ENCODE measurements around the gene DNAAF5.

Gene DNAAF5

DNA sequence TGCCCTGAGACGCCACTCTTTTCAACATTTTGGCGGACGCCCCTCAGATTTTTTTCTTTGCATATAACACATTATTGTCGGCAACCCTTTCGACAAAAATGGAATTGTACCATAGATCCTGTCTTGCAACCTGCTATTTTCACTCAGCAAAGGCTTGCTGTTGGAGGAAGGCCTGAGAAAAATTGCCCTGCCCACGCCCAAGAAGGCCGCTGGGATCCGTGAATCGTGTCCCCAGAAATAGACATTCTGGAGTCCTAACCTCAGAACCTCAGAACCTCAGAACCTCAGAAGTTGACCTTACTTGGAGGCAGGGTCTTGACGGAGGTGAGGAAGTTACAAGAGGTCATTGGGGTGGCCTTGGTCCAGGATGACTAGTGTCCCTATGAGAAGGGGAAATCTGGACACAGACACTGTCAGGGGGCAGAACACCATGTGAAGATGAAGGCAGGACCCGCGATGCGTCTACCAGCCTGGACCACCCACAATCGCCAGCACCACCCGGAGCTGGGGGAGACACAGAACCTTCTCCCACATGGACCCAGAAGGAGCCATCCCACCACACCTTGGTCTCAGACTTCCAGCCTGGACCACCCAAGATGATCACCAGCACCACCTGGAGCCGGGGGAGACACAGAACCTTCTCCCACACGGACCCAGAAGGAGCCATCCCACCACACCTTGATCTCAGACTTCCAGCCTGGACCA, 19.1 kb upstream of the DNAAF5 start:
- DNase-seq (ENCODE audit: low spot score) = no peak

DNA sequence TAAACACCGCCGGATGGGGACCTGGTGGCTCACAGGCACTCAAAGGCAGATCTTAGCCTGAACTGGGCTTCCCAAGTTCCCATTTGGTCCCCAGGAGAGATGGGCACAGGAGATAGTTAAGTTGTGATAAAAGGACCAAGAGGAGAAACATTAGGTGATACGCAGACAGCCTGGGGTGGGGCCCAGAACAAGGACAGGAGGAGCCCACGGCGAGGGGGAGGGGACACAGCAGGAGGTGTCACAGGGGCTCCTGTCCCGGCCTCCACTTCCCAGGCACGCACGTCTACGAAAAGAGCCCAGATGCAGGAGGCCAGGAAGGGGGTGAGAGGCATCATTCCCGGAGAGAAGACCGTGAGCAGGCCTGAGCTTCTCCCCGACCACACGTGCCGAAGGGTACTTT, 16.3 kb upstream of the DNAAF5 start:
- no peak for DNase-seq (ENCODE audit: low spot score)

DNA sequence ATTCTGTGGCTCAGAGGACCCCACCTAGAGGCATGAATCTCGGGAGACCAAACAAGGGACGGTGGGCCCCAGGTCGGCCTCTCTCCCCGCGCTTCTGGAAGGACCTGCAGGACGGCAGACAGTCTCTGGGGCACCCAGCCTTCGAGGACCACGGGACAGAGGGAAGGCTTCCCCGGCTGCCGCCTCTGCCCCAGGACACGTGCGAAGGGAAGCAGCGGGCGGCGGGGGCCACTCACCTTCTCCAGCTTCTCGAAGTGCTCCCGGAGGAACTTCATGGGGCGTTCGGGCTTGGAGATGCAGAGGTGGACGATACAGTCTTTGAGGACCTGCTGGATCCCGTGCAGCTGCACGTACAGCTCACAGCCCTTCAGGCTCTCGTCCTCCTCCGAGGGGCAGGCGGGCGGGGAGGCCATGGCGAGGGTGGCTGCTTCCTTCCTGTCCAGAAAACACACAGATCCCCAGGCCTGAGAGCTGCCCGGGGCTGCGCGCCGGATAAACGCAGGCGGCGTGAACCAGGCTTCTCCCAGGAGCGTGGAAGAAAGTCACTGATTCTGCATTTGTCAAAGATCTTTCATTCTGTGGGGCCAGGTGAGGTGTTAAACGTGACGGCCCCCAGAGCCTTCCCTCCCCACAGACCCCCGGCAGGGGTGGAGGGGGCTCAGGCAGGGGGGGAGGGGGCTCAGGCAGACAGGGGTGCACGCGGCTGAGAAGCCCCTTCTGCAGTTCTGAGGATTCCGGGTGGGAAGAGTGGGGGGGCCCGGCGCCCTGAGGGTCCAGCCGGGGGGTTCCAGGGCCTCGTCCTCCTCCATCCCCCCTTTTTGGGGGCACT, 15.2 kb upstream of the DNAAF5 start:
- DNase-seq (ENCODE audit: low spot score) = peak; percentile 44

DNA sequence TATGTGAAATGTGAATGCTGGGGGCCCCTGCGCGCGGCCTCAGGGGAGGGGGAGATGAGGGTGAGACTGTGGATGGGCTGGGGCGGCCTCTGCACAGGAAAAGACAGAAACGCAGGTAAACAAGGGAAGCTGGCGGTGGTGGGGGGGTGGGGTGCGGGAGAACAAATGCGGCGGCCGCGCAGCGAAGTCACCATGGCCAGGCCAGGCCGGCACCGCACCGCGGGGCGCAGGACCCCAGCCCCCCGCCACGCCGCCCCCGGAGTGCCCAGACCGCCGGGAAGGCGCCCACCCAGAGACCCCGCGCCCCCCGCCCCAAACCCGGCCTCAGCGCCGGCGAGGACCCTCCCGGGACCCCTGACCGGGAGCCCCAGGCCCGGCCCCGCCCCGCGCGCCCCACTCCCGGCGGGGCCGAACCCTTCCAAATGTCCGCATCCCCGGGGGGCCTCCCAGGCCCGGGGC, 14.5 kb upstream of the DNAAF5 start:
- no peak for DNase-seq (ENCODE audit: low spot score)

DNA sequence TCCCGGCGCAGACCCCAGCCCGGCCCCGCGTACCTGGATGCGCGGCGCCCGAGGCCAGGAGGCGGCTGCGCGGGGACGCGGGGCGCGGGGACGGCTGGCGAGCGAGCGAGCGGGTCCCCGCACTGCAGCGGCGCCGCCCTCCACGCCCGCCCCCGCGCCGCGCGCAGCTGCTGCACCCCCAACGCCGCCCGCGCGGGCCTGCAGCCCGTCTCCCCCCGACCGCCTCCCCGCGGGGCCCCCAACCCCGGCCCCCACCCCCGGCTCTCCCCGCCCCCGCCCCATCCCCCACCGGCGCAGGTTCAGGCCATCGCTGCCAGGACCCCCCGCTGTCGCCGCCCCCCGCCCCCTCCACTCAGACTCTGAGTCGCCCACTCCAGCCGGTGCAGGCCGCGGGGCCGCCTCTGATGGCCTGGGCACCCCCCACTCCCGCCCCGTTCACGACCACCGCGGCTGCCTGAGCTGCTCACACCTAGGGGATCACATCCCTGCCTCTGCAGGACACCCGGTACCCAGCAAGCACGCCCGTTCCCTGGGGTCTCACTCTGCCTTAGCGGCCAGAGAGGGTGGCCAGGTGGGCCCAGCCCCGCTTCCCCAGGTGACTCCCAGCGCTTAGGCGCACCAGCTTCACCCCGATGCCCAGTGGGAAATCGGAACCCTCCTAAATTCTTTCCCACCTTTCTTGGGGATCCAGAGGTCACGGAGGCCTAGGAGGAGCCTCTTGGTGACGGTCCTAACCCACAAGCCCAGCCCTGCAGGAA, 13.9 kb upstream of the DNAAF5 start:
- DNase-seq (ENCODE audit: low spot score) = no peak

DNA sequence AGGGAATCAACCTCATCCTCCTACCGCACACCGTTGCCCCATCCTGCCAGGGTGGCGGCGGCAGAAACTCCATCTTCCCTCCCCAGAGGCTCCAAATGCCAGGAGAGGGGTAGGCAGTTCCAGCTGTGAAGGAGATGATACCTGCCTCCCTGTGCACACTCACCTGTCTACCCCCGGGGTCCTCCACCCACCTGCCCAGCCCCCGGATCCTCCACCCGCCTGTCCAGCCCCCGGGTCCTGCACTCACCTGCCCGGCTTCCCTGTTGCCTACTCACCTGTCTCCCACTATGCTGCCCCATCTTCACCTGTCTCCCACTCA, 13.4 kb upstream of the DNAAF5 start:
- DNase-seq (ENCODE audit: low spot score) = no peak

DNA sequence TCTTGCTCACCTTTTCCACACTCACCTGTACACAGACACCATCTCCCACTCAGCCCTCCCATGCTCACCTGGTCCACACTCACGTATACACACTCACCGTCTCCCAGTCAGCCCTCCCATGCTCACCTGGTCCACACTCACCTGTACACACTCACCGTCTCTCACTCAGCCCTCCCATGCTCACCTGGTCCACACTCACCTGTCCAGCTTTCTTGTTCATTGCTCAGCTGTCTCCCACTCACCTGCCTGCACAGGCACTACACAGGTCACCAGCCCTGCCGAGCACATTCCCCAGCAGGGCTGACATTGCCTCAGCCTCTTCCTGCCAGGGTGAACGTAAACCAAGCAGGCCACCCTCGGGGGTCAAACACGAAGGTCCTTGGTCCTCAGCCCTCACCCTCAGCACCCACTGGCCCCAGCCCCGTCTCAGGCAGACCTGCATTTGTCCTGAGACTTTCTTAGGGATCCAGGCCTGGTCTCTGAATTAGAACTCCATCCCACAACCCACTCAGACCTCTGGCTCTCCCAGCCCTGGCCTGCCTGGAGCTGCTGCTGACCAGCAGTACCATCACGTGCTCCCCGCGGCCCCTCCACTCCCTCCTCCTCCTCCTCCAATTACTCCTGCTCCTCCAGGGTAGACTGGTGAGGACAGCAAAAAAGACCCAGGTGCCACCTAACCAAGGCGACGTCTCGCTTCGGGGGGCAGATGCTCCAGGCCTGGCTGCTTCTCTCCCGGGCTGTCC, 12.8 kb upstream of the DNAAF5 start:
- DNase-seq (ENCODE audit: low spot score) = no peak

DNA sequence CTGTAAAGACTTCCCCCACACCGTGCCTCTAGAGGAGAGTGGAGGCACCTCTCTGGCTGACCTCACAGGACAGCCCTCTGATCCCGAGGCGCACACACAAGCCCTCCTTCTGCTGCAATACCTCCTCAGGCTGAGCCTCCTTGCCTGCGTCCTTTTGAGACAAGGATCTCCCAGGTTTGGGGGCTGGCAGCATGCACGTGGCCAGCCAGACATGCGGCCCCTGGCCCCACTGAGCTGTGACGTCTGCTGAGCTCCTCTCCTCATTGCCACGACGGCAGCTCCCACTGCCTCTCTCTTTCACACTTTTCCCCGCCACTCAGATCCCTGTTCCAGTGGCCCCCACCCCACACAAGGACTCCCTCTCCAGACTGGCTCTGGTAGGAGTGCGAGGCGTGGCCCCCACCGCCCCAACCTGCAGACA, 12.2 kb upstream of the DNAAF5 start:
- DNase-seq (ENCODE audit: low spot score) = no peak

DNA sequence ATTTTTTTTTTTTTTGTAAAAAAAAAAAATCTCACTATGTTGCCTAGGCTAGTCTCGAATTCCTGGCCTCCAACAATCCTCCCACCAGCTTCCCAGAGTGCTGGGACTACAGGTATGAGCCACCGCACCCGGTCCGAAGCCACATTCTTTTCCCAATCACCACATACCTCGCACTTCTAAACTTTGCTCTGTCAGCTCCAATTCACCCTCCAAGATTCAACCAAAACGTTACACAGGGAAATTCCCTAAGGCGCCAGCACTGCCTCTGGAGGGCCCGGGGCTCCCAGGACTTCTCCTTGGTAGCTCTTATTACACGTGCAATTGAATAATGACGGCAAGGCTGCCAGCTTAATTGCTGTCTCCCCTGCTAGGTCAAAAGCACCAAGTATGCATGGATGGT, 10.3 kb upstream of the DNAAF5 start:
- DNase-seq (ENCODE audit: low spot score) = no peak

DNA sequence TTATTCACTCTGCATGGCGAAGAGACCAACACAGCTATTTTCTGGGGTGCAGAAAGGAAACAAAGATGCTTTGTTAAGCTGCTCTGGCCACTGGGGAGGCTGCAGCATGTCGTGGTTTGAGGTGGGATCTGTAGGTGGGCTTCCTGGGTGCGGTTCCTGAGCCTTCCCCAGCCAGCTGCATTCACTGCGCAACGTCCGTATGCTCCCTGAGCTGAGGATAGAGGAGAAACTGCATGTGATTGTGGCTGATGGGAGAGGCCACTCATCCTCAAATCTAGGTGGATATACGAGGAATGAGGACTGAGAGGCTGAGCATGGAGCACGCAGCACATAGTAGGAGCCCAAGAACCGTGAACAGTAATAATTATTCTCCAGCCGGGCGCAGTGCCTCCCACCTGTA, 9.9 kb upstream of the DNAAF5 start:
- DNase-seq (ENCODE audit: low spot score) = no peak

DNA sequence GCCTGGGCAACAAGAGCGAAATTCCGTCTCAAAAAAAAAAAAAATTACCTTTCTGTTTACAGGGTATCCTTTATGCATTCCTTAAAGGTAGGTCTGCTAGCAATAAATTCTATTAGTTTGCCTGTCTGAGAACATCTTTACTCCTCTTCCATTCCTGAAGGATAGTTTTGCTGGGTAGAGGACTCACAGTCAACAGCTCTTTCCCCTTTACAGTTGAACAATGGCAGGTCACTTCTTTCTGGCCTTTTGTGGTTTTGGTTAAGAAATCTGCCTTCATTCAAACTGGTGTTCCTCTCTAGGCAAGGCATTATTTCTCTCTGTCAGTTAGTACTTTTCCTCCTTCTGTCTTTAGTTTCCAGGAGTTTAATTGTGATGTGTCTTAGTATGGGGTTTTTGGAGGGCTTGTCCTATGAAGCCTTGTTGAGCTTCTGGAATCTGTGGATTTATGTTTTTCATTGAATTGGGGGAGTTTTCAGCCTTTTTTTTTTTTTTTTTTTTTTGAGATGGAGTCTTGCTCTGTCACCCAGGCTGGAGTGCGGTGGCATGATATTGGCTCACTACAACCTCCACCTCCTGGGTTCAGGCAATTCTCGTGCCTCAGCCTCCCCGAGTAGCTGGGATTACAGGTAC, 4.8 kb upstream of the DNAAF5 start:
- no peak for DNase-seq (ENCODE audit: low spot score)

DNA sequence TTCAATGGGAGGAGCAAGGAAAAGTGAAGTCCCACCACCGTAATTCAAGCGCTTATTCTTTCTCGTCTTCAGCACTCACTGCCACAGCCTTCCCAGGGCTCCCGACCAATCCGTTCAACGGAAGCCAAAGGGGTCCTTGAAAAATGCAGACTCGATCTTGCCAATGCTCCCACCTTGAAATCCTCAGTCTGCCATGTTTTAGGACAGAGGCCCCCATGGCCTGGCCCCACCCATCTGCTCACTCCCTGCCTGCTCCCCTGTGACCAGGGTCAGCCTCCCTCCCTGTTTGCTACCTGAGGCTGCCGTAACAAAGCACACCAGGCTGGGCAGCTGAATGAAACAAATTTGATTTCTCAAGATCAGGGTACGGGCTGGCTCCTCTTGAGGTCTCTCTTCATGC, 3.0 kb upstream of the DNAAF5 start:
- no peak for DNase-seq (ENCODE audit: low spot score)

DNA sequence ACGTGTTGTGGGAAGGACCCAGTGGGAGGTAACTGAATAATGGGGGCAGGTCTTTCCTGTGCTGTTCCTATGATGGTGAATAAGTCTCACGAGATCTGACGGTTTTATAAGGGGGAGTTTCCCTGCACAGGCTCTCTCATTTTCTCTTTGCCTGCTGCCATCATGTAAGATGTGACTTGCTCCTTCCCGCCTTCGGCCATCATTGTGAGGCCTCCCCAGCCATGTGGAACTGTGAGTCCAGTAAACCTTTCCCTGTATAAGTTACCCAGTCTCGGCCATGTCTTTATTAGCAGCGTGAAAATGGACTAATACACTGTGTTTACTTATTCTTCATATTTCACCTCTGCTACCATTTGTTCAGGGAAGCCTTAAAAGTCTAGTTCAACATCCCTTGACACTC, 2.2 kb upstream of the DNAAF5 start:
- DNase-seq (ENCODE audit: low spot score) = no peak

DNA sequence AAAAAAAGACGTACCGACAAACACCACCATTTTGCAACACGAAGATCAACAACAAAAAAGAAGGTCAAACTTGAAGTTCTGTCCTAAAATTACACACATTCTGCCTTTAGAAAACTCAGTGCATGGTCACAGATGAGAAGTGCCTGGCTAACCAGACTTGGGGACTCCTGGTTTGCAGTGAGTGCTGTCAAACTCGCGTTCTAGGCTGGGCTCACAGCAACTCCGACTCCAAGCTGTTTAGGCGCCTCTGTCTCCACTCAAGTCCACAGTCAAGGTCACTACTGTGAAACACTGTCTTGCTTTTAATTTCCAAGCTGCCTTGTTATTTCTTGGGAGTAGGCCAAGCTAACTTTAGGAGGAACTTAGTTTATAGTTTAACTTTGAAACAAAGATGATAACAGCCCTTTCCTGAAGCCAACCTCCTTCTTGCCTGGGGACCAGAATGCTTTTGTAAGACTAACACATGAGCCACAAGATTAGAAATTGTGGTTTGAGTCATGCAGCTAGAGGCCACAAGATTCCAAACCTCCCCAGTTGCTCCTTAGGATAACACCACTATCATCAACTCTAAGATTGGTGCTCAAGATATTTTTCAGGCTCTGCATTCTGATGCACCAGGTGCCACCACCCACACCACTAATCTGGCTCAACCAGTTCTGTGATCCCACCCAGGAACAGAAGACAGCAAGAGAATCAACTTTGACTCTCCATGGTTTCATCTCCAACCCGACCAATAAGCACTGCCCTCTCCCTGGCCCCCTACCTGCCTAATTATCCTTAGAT, 1.1 kb upstream of the DNAAF5 start:
- DNase-seq (ENCODE audit: low spot score) = no peak

DNA sequence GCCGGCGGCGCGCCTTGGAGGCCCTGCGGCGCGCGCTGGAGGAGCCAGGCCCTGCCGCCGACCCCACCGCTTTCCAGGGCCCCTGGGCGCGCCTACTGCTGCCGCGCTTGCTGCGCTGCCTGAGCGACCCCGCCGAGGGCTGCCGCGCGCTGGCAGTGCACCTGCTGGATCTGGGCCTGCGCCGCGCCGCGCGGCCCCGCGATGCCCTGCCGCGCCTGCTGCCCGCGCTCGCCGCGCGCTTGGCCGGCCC, 280 bp downstream of the DNAAF5 start:
- DNase-seq (ENCODE audit: low spot score) = no peak

DNA sequence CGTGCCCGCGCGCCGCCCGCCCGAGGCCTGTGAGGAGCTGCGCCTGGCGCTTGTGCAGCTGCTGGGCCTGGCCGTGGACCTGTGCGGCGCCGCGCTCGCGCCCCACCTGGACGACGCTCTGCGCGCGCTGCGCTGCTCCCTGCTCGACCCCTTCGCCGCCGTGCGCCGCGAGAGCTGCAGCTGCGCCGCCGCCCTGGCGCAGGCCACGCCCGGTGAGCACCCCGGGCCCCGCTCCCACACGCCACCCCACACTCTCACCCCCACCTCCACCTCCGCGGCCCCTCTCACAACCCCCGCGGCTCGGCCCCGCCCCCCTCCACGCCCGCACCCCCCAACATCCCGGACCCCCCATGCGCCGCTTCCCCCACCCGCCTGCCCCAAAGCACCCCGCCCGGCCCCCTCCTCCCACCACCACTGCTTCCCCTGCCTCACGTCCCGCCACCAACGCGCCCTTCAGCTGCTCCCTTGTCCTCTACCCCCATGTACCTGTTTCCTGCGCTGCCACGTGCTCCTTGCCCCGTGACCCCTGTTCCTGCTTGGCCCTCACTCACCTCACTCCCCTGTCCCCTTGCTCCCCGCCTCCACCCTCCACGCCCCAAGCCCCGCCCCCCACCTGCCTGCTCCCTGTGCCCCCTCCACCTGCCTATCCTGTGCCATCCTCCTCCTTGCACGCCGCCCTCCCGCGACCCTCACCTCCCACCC, 756 bp downstream of the DNAAF5 start, which contains the start of gene PRKAR1B:
PRKAR1B (minus strand) TSS at position 178 of the 702 bp plus-strand sequence. CDS start 15,776 bp downstream, outside the sequence.
- DNase-seq (ENCODE audit: low spot score) = no peak

DNA sequence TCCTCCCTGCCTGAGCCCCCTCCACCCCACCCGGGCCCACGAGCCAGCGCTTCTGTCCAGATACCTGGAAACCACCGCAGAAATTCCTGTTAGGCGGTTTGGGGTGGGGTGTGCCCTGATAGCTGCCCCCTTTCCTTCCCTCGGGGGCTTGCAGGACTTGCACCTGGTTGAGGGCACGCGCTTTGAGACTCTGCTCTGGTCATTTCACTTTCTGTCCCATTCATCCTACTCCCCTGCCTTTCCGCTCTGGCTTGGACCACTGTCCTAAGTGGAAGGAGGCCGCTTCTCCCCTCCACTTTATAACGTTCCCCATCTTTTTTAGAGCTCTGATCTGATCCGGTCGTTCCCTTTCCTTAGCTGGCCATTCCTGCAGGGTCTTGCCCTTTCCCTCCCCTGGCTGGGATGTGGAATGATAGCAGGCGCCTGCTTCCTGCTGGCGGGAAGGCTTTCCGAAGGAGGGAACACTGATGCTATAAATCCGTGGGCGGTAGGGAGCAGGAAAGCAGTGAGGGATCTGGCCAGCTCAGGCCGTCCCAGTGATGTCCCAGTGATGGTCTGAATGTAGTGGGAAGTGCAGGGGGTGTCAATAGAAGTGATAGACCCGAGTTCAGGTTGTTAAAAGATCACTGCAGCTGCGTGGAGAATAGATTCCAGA, 1.4 kb downstream of the DNAAF5 start:
- peak; percentile 26 for DNase-seq (ENCODE audit: low spot score)

DNA sequence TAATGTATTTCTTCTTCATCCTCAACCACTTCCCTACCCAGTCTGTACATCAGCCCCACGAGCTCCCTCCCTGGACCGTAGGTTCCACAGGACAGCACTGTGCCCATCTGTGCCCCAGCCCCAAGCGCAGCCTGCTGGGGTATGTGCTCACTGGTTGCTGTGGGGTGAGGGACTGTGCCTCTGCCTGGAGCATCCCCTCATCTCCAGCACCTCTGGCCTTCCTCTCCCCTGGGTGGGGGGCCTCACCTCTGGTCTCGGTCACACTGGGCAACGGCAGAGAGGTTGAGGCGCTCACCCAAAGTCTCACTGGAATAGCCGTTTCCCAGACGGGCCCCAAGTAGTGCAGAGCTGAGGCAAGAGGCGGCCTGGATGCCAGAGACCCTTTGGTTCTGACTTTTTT, 2.1 kb downstream of the DNAAF5 start:
- no peak for DNase-seq (ENCODE audit: low spot score)

DNA sequence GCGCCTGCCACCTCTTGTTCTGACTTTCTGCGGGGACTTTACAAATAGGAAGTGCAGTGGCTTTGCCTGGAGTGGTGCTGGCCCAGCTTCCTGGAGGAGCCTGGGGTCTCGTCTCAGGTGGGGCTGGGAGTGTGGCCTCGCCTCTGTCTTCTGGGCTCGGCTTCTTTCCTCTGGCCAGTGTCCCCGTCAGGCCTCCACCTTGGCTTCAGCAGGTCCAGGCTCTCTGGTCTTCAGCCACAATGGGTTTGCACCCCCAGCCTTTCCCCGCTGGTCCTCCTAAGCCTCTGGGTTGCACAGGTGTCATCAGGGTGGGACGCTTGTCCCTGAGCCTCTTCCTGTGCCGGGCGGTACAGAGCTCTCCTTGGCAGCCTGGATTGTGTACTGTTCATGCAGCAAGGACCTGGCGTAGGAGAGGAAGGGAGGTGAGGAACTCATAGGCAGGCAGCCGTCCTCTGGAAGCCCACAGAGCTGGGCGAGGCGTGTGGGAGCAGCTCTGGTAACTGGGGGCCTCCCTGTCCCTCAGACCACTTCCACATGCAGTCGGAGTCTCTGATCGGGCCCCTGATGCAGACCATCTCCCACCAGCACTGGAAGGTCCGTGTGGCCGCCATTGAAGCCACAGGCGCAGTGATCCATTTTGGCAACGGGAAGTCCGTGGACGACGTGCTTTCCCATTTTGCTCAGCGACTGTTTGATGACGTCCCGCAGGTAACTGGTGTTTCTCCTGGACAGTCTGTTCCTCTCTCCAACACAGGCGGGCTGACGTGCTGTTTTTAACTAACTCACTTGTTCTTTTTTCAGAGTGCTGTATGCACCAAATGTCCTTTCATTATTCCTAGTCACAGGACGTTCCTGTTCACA, 2.9 kb downstream of the DNAAF5 start:
- DNase-seq (ENCODE audit: low spot score) = no peak
